K562 (cell line): ENCODE results near the gene ORMDL2. TPM values are rescaled to one million over a fixed set of nuclear protein-coding genes. Genes with fewer than 3 reads are reported as not detected.

ENCODE experiments used
- ATAC-seq: fragments of 200-7000 bp; cut with Tn5 transposase; 3 replicates; pipeline ENCODE4 v1.9.1; 2020; ENCODE audit warnings: moderate library complexity
- BruUV-seq: library from RNA; stranded (reverse); fragments of 400-500 nt; replicated peaks from 2 replicates; lab custom pipeline; 2021; lab: Mats Ljungman, UMichigan
- CTCF ChIA-PET: fragments of 300-600 bp; formaldehyde crosslinking; extraction: SDS; loops from one replicate; lab custom pipeline; 2021; ENCODE audit warnings: low intra/inter-chr PET ratio; lab: Yijun Ruan, JAX
- POLR2A ChIA-PET: fragments of 300-600, 350-650 bp; sonication (Branson Sonifier 250); formaldehyde crosslinking; extraction: SDS; loops from one replicate; lab custom pipeline; 2021; ENCODE audit warnings: antibody characterized with exemption, inconsistent platforms; lab: Yijun Ruan, JAX
- DNase-seq, 4 experiments: peaks; one replicate each; pipeline versions ENCODE4 v3.0.0 to v3.0.0-alpha.2; 2011 to 2018; ENCODE audit warnings: low spot score in 3 of 4, mixed read lengths in 3 of 4; ENCODE audit errors: extremely low read depth in 1 of 4
- FAIRE-seq: peaks from 2 replicates; lab custom pipeline; 2011; peaks lifted over from hg19 to GRCh38; lab: Jason Lieb, UNC
- H2AFZ ChIP-seq: 2 replicates; pipeline ENCODE4 v1.6.0; 2011; ENCODE audit warnings: low read depth, low read length, control low read depth, inconsistent platforms
- H3K27ac ChIP-seq: fragments of 200-600 bp; 3 replicates; pipeline ENCODE4 v1.8.0; 2011; ENCODE audit warnings: low read depth, mild to moderate bottlenecking, control low read depth, inconsistent platforms, low read length, moderate library complexity, mixed read lengths; ENCODE audit errors: extremely low read depth
- H3K27me3 ChIP-seq, 2 experiments: fragments of 300-600 bp in 1 of 2; 2 replicates in 1 of 2; 3 replicates in 1 of 2; pipeline versions ENCODE4 v1.6.0 to v1.8.0; 2011; ENCODE audit warnings: inconsistent platforms in 2 of 2, low read length in 2 of 2, mild to moderate bottlenecking in 1 of 2, mixed read lengths in 1 of 2, moderate library complexity in 1 of 2; ENCODE audit not compliant: control insufficient read depth in 2 of 2, insufficient read depth in 2 of 2
- H3K36me3 ChIP-seq: fragments of 300-600 bp; 3 replicates; pipeline ENCODE4 v1.8.0; 2011; ENCODE audit warnings: mild to moderate bottlenecking, low read length, inconsistent platforms; ENCODE audit not compliant: control insufficient read depth, insufficient read depth
- H3K4me1 ChIP-seq, 2 experiments: fragments of 200-600 bp in 1 of 2; replicated peaks in 1 of 2; 2 replicates in 1 of 2; 3 replicates in 1 of 2; pipeline versions ENCODE4 v1.5.1 to v1.8.0; 2011; ENCODE audit warnings: inconsistent platforms in 2 of 2, low read length in 2 of 2, mild to moderate bottlenecking in 1 of 2, mixed read lengths in 1 of 2, moderate library complexity in 1 of 2; ENCODE audit not compliant: control insufficient read depth in 2 of 2, insufficient read depth in 2 of 2
- H3K4me2 ChIP-seq: 2 replicates; pipeline ENCODE4 v1.6.1; 2011; ENCODE audit warnings: low read length, control low read depth, inconsistent platforms, mixed read lengths; ENCODE audit not compliant: insufficient read depth
- H3K4me3 ChIP-seq: fragments of 200-600 bp; sonication (generic), shearing (Covaris generic); 2 replicates; pipeline ENCODE4 v1.5.1; 2016; ENCODE audit warnings: control low read depth, inconsistent platforms
- H3K79me2 ChIP-seq: fragments of 200-600 bp; 3 replicates; pipeline ENCODE4 v1.8.0; 2011; ENCODE audit warnings: low read length, inconsistent platforms; ENCODE audit not compliant: control insufficient read depth, insufficient read depth
- H3K9ac ChIP-seq, 2 experiments: 2 replicates each; pipeline versions ENCODE4 v1.6.0 to v1.6.1; 2011; ENCODE audit warnings: low read depth in 2 of 2, low read length in 2 of 2, control low read depth in 1 of 2, inconsistent platforms in 1 of 2, mild to moderate bottlenecking in 1 of 2, mixed read lengths in 1 of 2; ENCODE audit not compliant: insufficient read depth in 1 of 2
- H3K9me1 ChIP-seq: one replicate; pipeline ENCODE4 v1.6.0; 2011; ENCODE audit warnings: inconsistent platforms, mild to moderate bottlenecking, low read length, moderate library complexity; ENCODE audit not compliant: control insufficient read depth, insufficient read depth
- H3K9me3 ChIP-seq: replicated peaks from 2 replicates; pipeline ENCODE4 v1.5.1; 2011; ENCODE audit warnings: low read depth, low read length, inconsistent platforms; ENCODE audit not compliant: control insufficient read depth, insufficient read depth
- H4K20me1 ChIP-seq: replicated peaks from 2 replicates; pipeline ENCODE4 v1.6.1; 2011; ENCODE audit warnings: low read length, inconsistent platforms, mixed read lengths; ENCODE audit not compliant: control insufficient read depth, insufficient read depth
- E2F5 ChIP-seq: sonication (generic); formaldehyde crosslinking; IDR thresholded peaks from 2 replicates; pipeline ENCODE4 v1.8.0; 2022; ENCODE audit warnings: mild to moderate bottlenecking, missing genetic modification reagents
- FIP1L1 ChIP-seq: fragments of 200-400 bp; formaldehyde crosslinking; IDR thresholded peaks from 2 replicates; pipeline ENCODE4 v1.6.1; 2018; ENCODE audit warnings: mild to moderate bottlenecking, low read depth, low read length; ENCODE audit not compliant: poor library complexity, severe bottlenecking
- GATA2 ChIP-seq: sonication (generic); formaldehyde crosslinking; IDR thresholded peaks from 2 replicates; pipeline ENCODE4 v1.4.0; 2020; ENCODE audit warnings: mild to moderate bottlenecking, missing genetic modification reagents
- MAX ChIP-seq: sonication (generic); formaldehyde crosslinking; IDR thresholded peaks from 2 replicates; pipeline ENCODE4 v1.9.0; 2022; ENCODE audit warnings: mild to moderate bottlenecking, missing genetic modification reagents
- MTA1 ChIP-seq: fragments of 450-650 bp; IDR thresholded peaks from 2 replicates; pipeline ENCODE4 v1.6.1; 2017; ENCODE audit warnings: borderline replicate concordance
- NFRKB ChIP-seq: fragments of 450-650 bp; IDR thresholded peaks from 2 replicates; pipeline ENCODE4 v1.6.1; 2016; ENCODE audit warnings: low read depth
- PHTF2 ChIP-seq: fragments of 250-450 bp; sonication (Bioruptor Pico); IDR thresholded peaks from 2 replicates; pipeline ENCODE4 v1.5.0; 2021; ENCODE audit warnings: mild to moderate bottlenecking
- POLR2A ChIP-seq: fragments of 450-650 bp; conservative IDR thresholded peaks from 2 replicates; pipeline ENCODE4 v1.6.1; 2016
- PRPF4 ChIP-seq: fragments of 200-400 bp; formaldehyde crosslinking; IDR thresholded peaks from one replicate; pipeline ENCODE4 v1.6.1; 2017; ENCODE audit warnings: low read length, low read depth, mild to moderate bottlenecking; ENCODE audit not compliant: insufficient read depth, poor library complexity, severe bottlenecking
- TAF1 ChIP-seq: IDR thresholded peaks from 2 replicates; pipeline ENCODE4 v1.6.1; 2011; ENCODE audit warnings: mild to moderate bottlenecking, low read length, moderate library complexity; ENCODE audit not compliant: insufficient read depth, control insufficient read depth, severe bottlenecking; ENCODE audit errors: extremely low read depth
- ZNF282 ChIP-seq: sonication (generic); formaldehyde crosslinking; IDR thresholded peaks from 2 replicates; pipeline ENCODE4 v1.8.1; 2023; ENCODE audit warnings: missing genetic modification reagents
- ZSCAN29 ChIP-seq: fragments of 450-650 bp; IDR thresholded peaks from 2 replicates; pipeline ENCODE4 v1.6.1; 2017
- WGBS: fragments of 100-300 bp; shearing (Covaris generic); methylation state at CpG from one replicate; pipeline ENCODE4 v1.1.6; 2016; ENCODE audit warnings: low coverage, mixed read lengths; ENCODE audit not compliant: insufficient coverage; ENCODE audit errors: missing lambda C conversion rate; 5-methylcytosine and 5-hydroxymethylcytosine counted together
- in situ Hi-C: fragments of 300-500 bp; cut with MboI; formaldehyde crosslinking; loops from 4 replicates; pipeline ENCODE4 v1.15.0; 2018; ENCODE audit warnings: inconsistent platforms, mixed read lengths
- intact Hi-C: fragments of 100-400 bp; cut with micrococcal nuclease; formaldehyde crosslinking; loops from 2 replicates; pipeline ENCODE4 v1.14.2; 2022
- polyA plus RNA-seq, 8 experiments: library from polyadenylated mRNA; depleted of rRNA in 4 of 8; stranded (reverse) in 5 of 8; unstranded in 3 of 8; fragments of >200 nt; fragmentation: Nextera tagmentation in 2 of 8; fragmentation: Illumina TruSeq in 1 of 8; extraction: Ambion mirVana in 2 of 8; extraction: Trizol in 1 of 8; gene quantifications; 2 replicates each; pipeline versions ENCODE4 v1.2.1 to v1.2.3, GENCODE V29; 2011 to 2014; ENCODE audit warnings: inconsistent platforms in 1 of 8, missing spikeins in 1 of 8
- total RNA-seq, 7 experiments: library from RNA; depleted of rRNA in 6 of 7; stranded (reverse); fragments of >200 nt in 6 of 7; fragmentation: Illumina TruSeq in 2 of 7; extraction: Trizol in 2 of 7; gene quantifications; 2 replicates each; pipeline versions ENCODE4 v1.2.1 to v1.2.3, GENCODE V29; 2011 to 2021; ENCODE audit warnings: low replicate concordance in 1 of 7
- TF ChIP-seq, protein P1 (sequence below), 2 experiments: fragments of 450-650 bp in 1 of 2; sonication (generic) in 1 of 2; formaldehyde crosslinking in 1 of 2; IDR thresholded peaks; 2 replicates each; pipeline versions ENCODE4 v1.7.1 to v1.9.0; 2016 to 2022; ENCODE audit warnings: inconsistent platforms in 1 of 2, mild to moderate bottlenecking in 1 of 2, missing genetic modification reagents in 1 of 2

Gene ORMDL2
- total and polyA plus RNA-seq, 9 of the 15 experiments (the other 6 are each of a cell fraction or from before 2014, with no cell fraction given): 9.9 to 113 (median 34.4) TPM

DNA sequence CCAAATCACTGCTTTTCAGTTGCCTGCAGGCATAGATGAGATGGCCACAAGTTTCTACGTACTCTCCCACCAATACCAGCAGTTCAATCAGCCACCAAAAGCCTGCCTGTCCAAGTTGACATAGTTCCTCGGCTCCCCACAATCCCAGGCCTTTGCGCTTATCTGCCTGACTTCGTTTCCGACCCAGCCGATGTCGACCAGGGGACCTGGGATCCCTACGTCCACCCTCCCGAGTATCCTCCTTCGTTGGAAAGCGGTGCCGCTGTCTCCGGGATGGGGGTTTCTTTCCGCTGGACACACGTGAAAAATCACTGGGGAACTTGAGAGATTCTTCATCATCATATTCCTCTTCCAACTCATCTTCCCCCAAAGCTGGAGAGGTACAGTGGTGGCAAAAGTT lies 10.0 kb downstream of the ORMDL2 start:
- Histone ChIP-seq H3K79me2 (peaks cover 61% of the 10 kb centered on the region), H4K20me1 (peaks cover 4% of the 10 kb centered on the region; the same call in 1 of the 2 replicates), H3K4me1 (peaks cover 28 to 38% of the 10 kb centered on the region in 2 experiments; a peak in 4 of 5 replicates), H3K27me3 (no peaks in the 10 kb centered on the region), H2AFZ (no peak overlapping the region), H3K4me3 (peak overlapping the region; percentile 31), H3K36me3 (peaks cover 46% of the 10 kb centered on the region; the same call in 2 of the 3 replicates), H3K9ac (peak overlapping the region; percentile 37 to 78; a peak in 3 of 4 replicates), H3K27ac (peak overlapping the region; percentile 26; the same call in 2 of the 3 replicates), H3K4me2 (peak overlapping the region; percentile 94), H3K9me1 (no peaks in the 10 kb centered on the region), H3K9me3 (no peaks in the 10 kb centered on the region)
- WGBS: 69% methylated on average over 15 of the region's 15 CpGs
- DNase-seq: no peak
- ATAC-seq: no peak
- no peak for FAIRE-seq
- ChIA-PET POLR2A (interaction anchor here (0.5 to 1.9 kb wide), 5 partner anchors 10 to 506 kb away, joined by 3 to 10 read pairs (median 3); partner anchors contain the start of genes ORMDL2 and SARNP), CTCF (no interaction called here)
- in situ Hi-C loops (no loop called here), intact Hi-C loops (loop anchor here (5.0 kb wide), 1 partner anchor 214 kb away; the partner anchor contains the start of gene RPS26)
- no TSS peak for BruUV-seq
- TF ChIP-seq NFRKB (no peak), ZSCAN29 (no peak), ZNF282 (no peak), MAX (CRISPR knock-in tag) (no peak), E2F5 (CRISPR knock-in tag) (no peak), FIP1L1 (no peak), PHTF2 (CRISPR knock-in tag) (no peak), TAF1 (no peak), PRPF4 (no peak), POLR2A (no peak), MTA1 (no peak), GATA2 (no peak)
- TF ChIP-seq, protein P1, sequence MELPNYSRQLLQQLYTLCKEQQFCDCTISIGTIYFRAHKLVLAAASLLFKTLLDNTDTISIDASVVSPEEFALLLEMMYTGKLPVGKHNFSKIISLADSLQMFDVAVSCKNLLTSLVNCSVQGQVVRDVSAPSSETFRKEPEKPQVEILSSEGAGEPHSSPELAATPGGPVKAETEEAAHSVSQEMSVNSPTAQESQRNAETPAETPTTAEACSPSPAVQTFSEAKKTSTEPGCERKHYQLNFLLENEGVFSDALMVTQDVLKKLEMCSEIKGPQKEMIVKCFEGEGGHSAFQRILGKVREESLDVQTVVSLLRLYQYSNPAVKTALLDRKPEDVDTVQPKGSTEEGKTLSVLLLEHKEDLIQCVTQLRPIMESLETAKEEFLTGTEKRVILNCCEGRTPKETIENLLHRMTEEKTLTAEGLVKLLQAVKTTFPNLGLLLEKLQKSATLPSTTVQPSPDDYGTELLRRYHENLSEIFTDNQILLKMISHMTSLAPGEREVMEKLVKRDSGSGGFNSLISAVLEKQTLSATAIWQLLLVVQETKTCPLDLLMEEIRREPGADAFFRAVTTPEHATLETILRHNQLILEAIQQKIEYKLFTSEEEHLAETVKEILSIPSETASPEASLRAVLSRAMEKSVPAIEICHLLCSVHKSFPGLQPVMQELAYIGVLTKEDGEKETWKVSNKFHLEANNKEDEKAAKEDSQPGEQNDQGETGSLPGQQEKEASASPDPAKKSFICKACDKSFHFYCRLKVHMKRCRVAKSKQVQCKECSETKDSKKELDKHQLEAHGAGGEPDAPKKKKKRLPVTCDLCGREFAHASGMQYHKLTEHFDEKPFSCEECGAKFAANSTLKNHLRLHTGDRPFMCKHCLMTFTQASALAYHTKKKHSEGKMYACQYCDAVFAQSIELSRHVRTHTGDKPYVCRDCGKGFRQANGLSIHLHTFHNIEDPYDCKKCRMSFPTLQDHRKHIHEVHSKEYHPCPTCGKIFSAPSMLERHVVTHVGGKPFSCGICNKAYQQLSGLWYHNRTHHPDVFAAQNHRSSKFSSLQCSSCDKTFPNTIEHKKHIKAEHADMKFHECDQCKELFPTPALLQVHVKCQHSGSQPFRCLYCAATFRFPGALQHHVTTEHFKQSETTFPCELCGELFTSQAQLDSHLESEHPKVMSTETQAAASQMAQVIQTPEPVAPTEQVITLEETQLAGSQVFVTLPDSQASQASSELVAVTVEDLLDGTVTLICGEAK (IDR thresholded peaks at IDR 0.05): no peak
- TF ChIP-seq, protein P1 (CRISPR knock-in tag; IDR thresholded peaks at IDR 0.05): no peak
